Peyer's patch (tissue), 4 donors: ENCODE results near the gene BMPR1A. TPM values are rescaled to one million over a fixed set of nuclear protein-coding genes. Genes with fewer than 3 reads are reported as not detected.
A peak's percentile ranks its signal among the peaks of the same experiment; 100 is the strongest.

ENCODE experiments used
- DNase-seq, 3 donors: peaks; one replicate each; pipeline ENCODE4 v3.0.0-alpha.2; 2017 to 2019
- H3K27ac ChIP-seq, 4 donors: fragments of 200-600 bp; sonication (generic); one replicate each; pipeline ENCODE4 v1.5.1; 2016 to 2019
- H3K27me3 ChIP-seq, 2 donors: fragments of 200-600 bp; sonication (generic); one replicate each; pipeline ENCODE4 v1.5.1; 2019
- H3K36me3 ChIP-seq, 3 donors: fragments of 200-600 bp; sonication (generic); one replicate each; pipeline ENCODE4 v1.5.1; 2016 to 2019
- H3K4me1 ChIP-seq, 4 donors: fragments of 200-600 bp; sonication (generic); one replicate each; pipeline ENCODE4 v1.5.1; 2016 to 2019
- H3K4me3 ChIP-seq, 4 donors: fragments of 200-600 bp; sonication (generic); 1 replicate in 3 of 4; 2 replicates in 1 of 4; pipeline ENCODE4 v1.5.1; 2016 to 2019; ENCODE audit warnings: mild to moderate bottlenecking in 1 of 4
- H3K9me3 ChIP-seq, 4 donors: fragments of 200-600 bp; sonication (generic); one replicate each; pipeline ENCODE4 v1.5.1; 2016 to 2019; ENCODE audit warnings: mild to moderate bottlenecking in 1 of 4
- CTCF ChIP-seq, 6 experiments: fragments of 450-650 bp in 4 of 6; fragments of 200-600 bp in 2 of 6; sonication (generic) in 1 of 6; IDR thresholded peaks; one replicate each; pipeline ENCODE4 v1.5.1; 2017 to 2019; ENCODE audit warnings: antibody characterized with exemption in 6 of 6, mild to moderate bottlenecking in 3 of 6, moderate library complexity in 1 of 6
- POLR2A ChIP-seq, 2 donors: fragments of 450-650 bp; IDR thresholded peaks; one replicate each; pipeline ENCODE4 v1.5.1; 2017; ENCODE audit warnings: antibody characterized with exemption in 2 of 2, mild to moderate bottlenecking in 2 of 2, moderate library complexity in 2 of 2
- total RNA-seq, 4 donors: library from RNA; depleted of rRNA; stranded (reverse); fragments of >200 nt; gene quantifications; one replicate each; pipeline ENCODE4 v1.1.0, GENCODE V29; 2016

The BMPR1A gene
- total RNA-seq, 4 donors from 2014 or later, result 17.1 to 40.1 (median 24.9) TPM

GRCh38 chr10:86753051-86753450 lies 3.4 kb upstream of the BMPR1A start:
- H3K27me3 ChIP-seq, result no peaks in the 10 kb centered on the region
- H3K36me3 ChIP-seq, result no peaks in the 10 kb centered on the region
- no peaks in the 10 kb centered on the region for H3K9me3 ChIP-seq
- H3K27ac ChIP-seq, result no peak overlapping the region
- peaks cover 0 to 9% (median 3%) of the 10 kb centered on the region in 4 donors for H3K4me1 ChIP-seq
- no peak overlapping the region for H3K4me3 ChIP-seq
- no peak for TF ChIP-seq CTCF (IDR thresholded peaks at IDR 0.05)
- TF ChIP-seq POLR2A (IDR thresholded peaks at IDR 0.05), result no peak
- DNase-seq, result no peak

GRCh38 chr10:86753638-86754434 lies 2.6 kb upstream of the BMPR1A start:
- no peak for TF ChIP-seq POLR2A (IDR thresholded peaks at IDR 0.05)
- TF ChIP-seq CTCF (IDR thresholded peaks at IDR 0.05), result no peak
- no peak for DNase-seq
- H3K4me1 ChIP-seq, result peaks cover 0 to 16% (median 3%) of the 10 kb centered on the region in 4 donors
- no peaks in the 10 kb centered on the region for H3K9me3 ChIP-seq
- peak overlapping the region in 1 of 4 donors; percentile 96 for H3K27ac ChIP-seq
- no peak overlapping the region for H3K4me3 ChIP-seq
- H3K27me3 ChIP-seq, result no peaks in the 10 kb centered on the region
- H3K36me3 ChIP-seq, result no peaks in the 10 kb centered on the region

- DNase-seq, result no peak
- Histone ChIP-seq H3K4me3 (peak overlapping the region; percentile 69 to 91 (median 84)), H3K9me3 (no peaks in the 10 kb centered on the region), H3K4me1 (peaks cover 0 to 22% (median 3%) of the 10 kb centered on the region in 4 donors), H3K27me3 (no peaks in the 10 kb centered on the region), H3K36me3 (no peaks in the 10 kb centered on the region), H3K27ac (peak overlapping the region; percentile 82 to 98 (median 94))
- TF ChIP-seq CTCF (IDR thresholded peaks at IDR 0.05) (no peak), POLR2A (IDR thresholded peaks at IDR 0.05) (no peak)
Observed at GRCh38 chr10:86755454-86755739, 1.0 kb upstream of the BMPR1A start.

- Histone ChIP-seq H3K27ac (peak overlapping the region; percentile 82 to 98 (median 94)), H3K4me3 (peak overlapping the region; percentile 69 to 91 (median 84)), H3K27me3 (no peaks in the 10 kb centered on the region), H3K36me3 (no peaks in the 10 kb centered on the region), H3K4me1 (peaks cover 0 to 28% (median 3%) of the 10 kb centered on the region in 4 donors), H3K9me3 (no peaks in the 10 kb centered on the region)
- TF ChIP-seq CTCF (IDR thresholded peaks at IDR 0.05), result no peak
- TF ChIP-seq POLR2A (IDR thresholded peaks at IDR 0.05), result peak; percentile 62 to 67
- DNase-seq, result peak; percentile 81 to 94 (median 94)
Observed at GRCh38 chr10:86755740-86756510, 494 bp upstream of the BMPR1A start.

GRCh38 chr10:86757113-86757972 lies 924 bp downstream of the BMPR1A start:
- DNase-seq, result peak; percentile 23 to 63 (median 53)
- no peaks in the 10 kb centered on the region for H3K9me3 ChIP-seq
- peak overlapping the region; percentile 82 to 98 (median 94) for H3K27ac ChIP-seq
- H3K27me3 ChIP-seq, result no peaks in the 10 kb centered on the region
- H3K4me1 ChIP-seq, result peaks cover 0 to 36% (median 3%) of the 10 kb centered on the region in 4 donors
- TF ChIP-seq POLR2A (IDR thresholded peaks at IDR 0.05), result peak in 1 of 2 donors; percentile 34
- peak in 3 of 6 experiments; percentile 20 to 42 (median 39) for TF ChIP-seq CTCF (IDR thresholded peaks at IDR 0.05)
- peak overlapping the region; percentile 69 to 91 (median 84) for H3K4me3 ChIP-seq
- H3K36me3 ChIP-seq, result no peaks in the 10 kb centered on the region
